GM06990 (cell line): Measurements from ENCODE around the gene RHOD.

Experiments used
- DNase-seq: peaks from one replicate; pipeline ENCODE4 v3.0.0-alpha.2; 2011; ENCODE audit not compliant: insufficient read length; ENCODE audit errors: extremely low read depth
- H3K27me3 ChIP-seq: replicated peaks from 2 replicates; pipeline ENCODE4 v1.6.0; 2011; ENCODE audit warnings: low read length; ENCODE audit not compliant: control insufficient read depth, insufficient read depth
- H3K36me3 ChIP-seq: 2 replicates; pipeline ENCODE4 v1.5.1; 2011; ENCODE audit warnings: low read length; ENCODE audit not compliant: control insufficient read depth, insufficient read depth
- H3K4me3 ChIP-seq: replicated peaks from 2 replicates; pipeline ENCODE4 v1.5.1; 2011; ENCODE audit warnings: low read depth, mild to moderate bottlenecking, control low read depth, low read length
- CTCF ChIP-seq: IDR thresholded peaks from 2 replicates; pipeline ENCODE4 v1.5.1; 2011; ENCODE audit warnings: low read length, control low read depth, mild to moderate bottlenecking, inconsistent platforms; ENCODE audit not compliant: insufficient read depth, poor library complexity, severe bottlenecking

RHOD gene

DNA sequence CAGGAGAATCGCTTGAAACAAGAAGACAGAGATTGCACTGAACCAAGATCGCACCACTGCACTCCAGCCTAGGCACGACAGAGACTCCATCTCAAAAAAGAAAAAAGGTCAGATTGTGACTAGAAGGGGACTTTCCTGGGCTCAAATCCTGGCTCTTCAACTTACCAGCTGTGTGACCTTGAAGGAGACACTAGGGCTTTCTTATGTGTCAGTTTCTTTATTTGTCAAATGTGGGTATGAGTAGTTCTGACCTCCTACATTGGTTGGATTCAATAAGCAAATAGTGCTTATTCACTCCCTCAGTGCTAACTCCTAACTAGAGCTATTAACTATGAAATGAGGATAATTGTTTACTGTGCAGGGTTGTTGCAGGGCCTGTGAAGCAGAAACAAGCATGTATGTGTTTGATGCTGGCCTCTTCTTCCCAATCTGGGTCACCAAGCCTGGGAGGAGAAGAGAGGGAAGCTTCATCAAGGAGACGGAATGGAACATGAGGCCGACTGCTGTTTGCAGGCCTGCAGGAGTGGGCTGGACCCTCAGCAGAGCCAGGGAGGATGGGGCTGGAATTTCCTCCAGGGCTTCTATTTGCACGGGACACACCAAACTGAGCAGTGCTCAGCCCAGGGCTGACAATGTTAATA is 22.5 kb downstream of the RHOD start:
- Histone ChIP-seq H3K4me3 (no peak overlapping the region), H3K27me3 (no peaks in the 10 kb centered on the region), H3K36me3 (no peaks in the 10 kb centered on the region)
- DNase-seq = no peak
- TF ChIP-seq CTCF = no peak

GRCh38 chr11:67082071-67082791 is 25.6 kb downstream of the RHOD start:
- peak; percentile 36 for TF ChIP-seq CTCF
- Histone ChIP-seq H3K36me3 (no peaks in the 10 kb centered on the region), H3K27me3 (no peaks in the 10 kb centered on the region), H3K4me3 (no peak overlapping the region)
- no peak for DNase-seq

DNA sequence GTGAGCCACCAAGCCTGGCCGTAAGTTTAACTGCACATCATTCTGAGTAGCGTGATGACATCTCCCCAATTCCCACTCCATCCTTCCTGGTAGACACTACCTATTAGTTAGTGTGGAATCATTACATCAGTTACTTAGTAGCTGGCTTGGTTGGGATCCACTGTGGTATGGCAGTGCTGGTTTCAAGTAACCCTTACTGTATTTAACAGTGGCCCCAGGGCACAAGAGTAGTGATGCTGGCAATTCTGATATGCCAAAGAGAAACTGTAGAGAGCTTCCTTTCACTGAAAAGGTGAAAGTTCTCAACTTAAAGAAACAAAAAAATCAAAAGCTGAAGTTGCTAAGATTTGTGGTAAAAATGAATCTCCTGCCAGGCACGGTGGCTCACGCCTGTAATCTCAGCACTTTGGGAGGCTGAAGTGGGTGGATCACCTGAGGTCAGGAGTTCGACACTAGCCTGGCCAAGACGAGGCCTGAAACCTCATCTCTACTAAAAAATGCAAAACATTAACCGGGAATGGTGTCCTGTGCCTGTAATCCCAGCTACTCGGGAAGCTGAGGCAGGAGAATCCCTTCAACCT is 27.2 kb downstream of the RHOD start:
- TF ChIP-seq CTCF = no peak
- DNase-seq = no peak
- no peaks in the 10 kb centered on the region for H3K27me3 ChIP-seq
- H3K4me3 ChIP-seq = no peak overlapping the region
- no peaks in the 10 kb centered on the region for H3K36me3 ChIP-seq

DNA sequence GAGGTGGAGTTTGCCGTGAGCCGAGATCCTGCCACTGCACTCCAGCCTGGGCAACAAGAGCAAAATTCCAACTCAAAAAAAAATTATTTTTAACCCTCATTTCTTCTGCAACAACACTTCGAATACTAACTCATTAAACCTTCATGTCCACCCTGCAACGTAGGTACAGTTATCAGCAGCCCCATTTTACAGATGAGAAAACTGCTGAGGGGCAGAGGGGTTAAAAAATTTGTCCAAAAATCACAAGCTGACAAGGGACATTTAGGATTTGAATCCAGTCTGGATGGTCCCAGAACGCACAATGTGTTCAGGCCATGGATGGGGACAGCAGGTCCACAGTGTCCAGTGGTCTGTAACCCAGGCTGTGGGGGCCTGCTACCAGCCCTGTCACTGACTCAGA is 29.0 kb downstream of the RHOD start:
- DNase-seq = no peak
- TF ChIP-seq CTCF = no peak
- Histone ChIP-seq H3K4me3 (no peak overlapping the region), H3K27me3 (no peaks in the 10 kb centered on the region), H3K36me3 (no peaks in the 10 kb centered on the region)

DNA sequence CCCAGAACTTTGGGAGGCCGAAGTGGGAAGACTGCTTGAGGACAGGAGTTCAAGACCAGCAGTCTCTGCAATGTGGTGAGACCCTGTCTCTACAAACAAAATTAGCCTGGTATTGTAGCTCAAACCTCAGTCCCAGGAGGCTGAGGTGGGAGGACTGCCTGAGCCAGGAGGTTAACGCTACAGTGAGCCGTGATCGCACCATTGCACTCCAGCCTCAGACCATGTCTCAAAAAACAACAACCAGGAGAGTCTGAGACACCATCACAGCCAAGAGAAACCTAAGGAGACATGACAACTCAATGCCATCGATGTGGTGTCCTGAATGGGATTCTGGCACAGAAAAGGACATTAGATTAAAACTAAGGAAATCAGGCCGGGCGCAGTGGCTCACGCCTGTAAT is 34.1 kb downstream of the RHOD start:
- Histone ChIP-seq H3K36me3 (no peaks in the 10 kb centered on the region), H3K27me3 (no peaks in the 10 kb centered on the region), H3K4me3 (no peak overlapping the region)
- TF ChIP-seq CTCF = no peak
- no peak for DNase-seq
